Trophoblast cell (in vitro differentiated cells and primary cell): ENCODE measurements around the gene PRKN.
A peak's percentile ranks its signal among the peaks of the same experiment; 100 is the strongest.

ENCODE experiments used
- DNase-seq, 2 donors: peaks; one replicate each; pipeline ENCODE4 v3.0.0-alpha.2; 2016
- H2AFZ ChIP-seq: 2 replicates; pipeline ENCODE4 v1.6.1; 2013; ENCODE audit warnings: low read length, moderate library complexity, mild to moderate bottlenecking; ENCODE audit not compliant: insufficient read depth, poor library complexity
- H2AK5ac ChIP-seq: 2 replicates; pipeline ENCODE4 v1.6.1; 2013; ENCODE audit warnings: mild to moderate bottlenecking, low read length
- H2BK120ac ChIP-seq: 2 replicates; pipeline ENCODE4 v1.6.1; 2013; ENCODE audit warnings: low read length, mild to moderate bottlenecking, moderate library complexity; ENCODE audit not compliant: insufficient read depth, poor library complexity
- H2BK12ac ChIP-seq: 2 replicates; pipeline ENCODE4 v1.6.1; 2013; ENCODE audit warnings: mild to moderate bottlenecking, low read length, moderate library complexity
- H2BK5ac ChIP-seq: 2 replicates; pipeline ENCODE4 v1.6.1; 2013; ENCODE audit warnings: low read length, low read depth, moderate library complexity, mild to moderate bottlenecking; ENCODE audit not compliant: poor library complexity
- H3K14ac ChIP-seq: 2 replicates; pipeline ENCODE4 v1.6.1; 2013; ENCODE audit warnings: mild to moderate bottlenecking, low read length
- H3K18ac ChIP-seq: 2 replicates; pipeline ENCODE4 v1.6.1; 2013; ENCODE audit warnings: mild to moderate bottlenecking, low read length
- H3K23ac ChIP-seq: 2 replicates; pipeline ENCODE4 v1.6.1; 2013; ENCODE audit warnings: low read length
- H3K27ac ChIP-seq: 2 replicates; pipeline ENCODE4 v1.5.1; 2013; ENCODE audit warnings: low read depth, mild to moderate bottlenecking, inconsistent platforms, low read length, moderate library complexity
- H3K27me3 ChIP-seq: 2 replicates; pipeline ENCODE4 v1.6.1; 2013; ENCODE audit warnings: inconsistent platforms, mild to moderate bottlenecking, low read length, moderate library complexity; ENCODE audit not compliant: insufficient read depth
- H3K36me3 ChIP-seq, 2 experiments: 1 replicate in 1 of 2; 2 replicates in 1 of 2; pipeline ENCODE4 v1.6.1; 2013; ENCODE audit warnings: low read length in 2 of 2, mild to moderate bottlenecking in 2 of 2, moderate library complexity in 1 of 2; ENCODE audit not compliant: insufficient read depth in 2 of 2, control insufficient read depth in 1 of 2
- H3K4ac ChIP-seq: 2 replicates; pipeline ENCODE4 v1.6.1; 2013; ENCODE audit warnings: low read depth, mild to moderate bottlenecking, low read length, moderate library complexity
- H3K4me1 ChIP-seq, 2 experiments: 1 replicate in 1 of 2; 2 replicates in 1 of 2; pipeline ENCODE4 v1.6.1; 2013; ENCODE audit warnings: low read length in 2 of 2, mild to moderate bottlenecking in 2 of 2, moderate library complexity in 1 of 2; ENCODE audit not compliant: insufficient read depth in 2 of 2, control insufficient read depth in 1 of 2
- H3K4me2 ChIP-seq: 2 replicates; pipeline ENCODE4 v1.6.1; 2013; ENCODE audit warnings: inconsistent platforms, mild to moderate bottlenecking, low read length, moderate library complexity
- H3K4me3 ChIP-seq: 2 replicates; pipeline ENCODE4 v1.5.1; 2013; ENCODE audit warnings: mild to moderate bottlenecking, low read depth, low read length, inconsistent platforms
- H3K79me1 ChIP-seq: one replicate; pipeline ENCODE4 v1.6.1; 2013; ENCODE audit warnings: low read length
- H3K79me2 ChIP-seq: 2 replicates; pipeline ENCODE4 v1.6.1; 2013; ENCODE audit warnings: low read length, mild to moderate bottlenecking; ENCODE audit not compliant: control insufficient read depth, insufficient read depth, poor library complexity
- H3K9ac ChIP-seq: 2 replicates; pipeline ENCODE4 v1.6.1; 2013; ENCODE audit warnings: mild to moderate bottlenecking, low read length
- H3K9me3 ChIP-seq: 2 replicates; pipeline ENCODE4 v1.6.1; 2013; ENCODE audit warnings: low read depth, mild to moderate bottlenecking, control low read depth, inconsistent platforms, low read length; ENCODE audit not compliant: insufficient read depth
- H4K12ac ChIP-seq: 2 replicates; pipeline ENCODE4 v1.6.1; 2013; ENCODE audit warnings: low read depth, mild to moderate bottlenecking, low read length, moderate library complexity
- H4K8ac ChIP-seq: 2 replicates; pipeline ENCODE4 v1.6.1; 2013; ENCODE audit warnings: low read depth, mild to moderate bottlenecking, low read length, moderate library complexity
- H4K91ac ChIP-seq: one replicate; pipeline ENCODE4 v1.6.1; 2013; ENCODE audit warnings: low read depth, mild to moderate bottlenecking, low read length, moderate library complexity
- WGBS: extraction: QIAGEN DNeasy Blood & Tissue Kit; methylation state at CpG from one replicate; pipeline ENCODE4 v1.1.7; 2013; ENCODE audit warnings: missing lambda C conversion rate; ENCODE audit not compliant: insufficient read length, insufficient coverage; ENCODE audit errors: extremely low coverage; 5-methylcytosine and 5-hydroxymethylcytosine counted together

PRKN gene

DNA sequence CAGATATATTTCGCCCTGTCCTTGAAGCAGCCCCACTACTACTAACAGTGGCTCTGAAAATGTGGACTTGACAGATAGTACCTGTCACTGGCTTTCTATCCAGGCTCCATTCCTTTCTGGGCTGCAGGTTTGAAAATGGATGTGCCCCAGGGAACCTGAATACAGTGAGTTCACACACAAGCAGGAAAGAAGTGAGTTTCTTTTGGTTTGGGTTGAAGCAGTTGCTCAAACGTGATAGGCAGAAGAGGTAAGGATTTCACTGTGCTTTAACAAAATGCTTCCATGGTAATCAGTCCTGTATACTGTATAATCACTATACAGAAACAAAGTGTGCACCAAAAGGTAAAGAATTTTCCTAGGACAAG, 382.9 kb downstream of the PRKN start:
- WGBS = no CpG with 5 or more reads among the region's 2 CpGs
- peak in 1 of 2 donors; percentile 3 for DNase-seq
- Histone ChIP-seq H3K14ac (no peak overlapping the region), H3K4me2 (no peak overlapping the region), H3K9ac (no peak overlapping the region), H3K36me3 (no peaks in the 10 kb centered on the region), H3K4ac (no peak overlapping the region), H2AK5ac (no peak overlapping the region), H2BK5ac (no peak overlapping the region), H4K91ac (no peak overlapping the region), H4K12ac (no peak overlapping the region), H4K8ac (no peak overlapping the region), H2BK120ac (no peak overlapping the region), H3K27me3 (no peaks in the 10 kb centered on the region), H3K4me3 (no peak overlapping the region), H3K23ac (no peak overlapping the region), H3K79me1 (no peaks in the 10 kb centered on the region), H3K9me3 (no peaks in the 10 kb centered on the region), H3K18ac (no peak overlapping the region), H3K79me2 (no peaks in the 10 kb centered on the region), H2BK12ac (no peak overlapping the region), H3K27ac (no peak overlapping the region), H2AFZ (no peak overlapping the region), H3K4me1 (no peaks in the 10 kb centered on the region)

DNA sequence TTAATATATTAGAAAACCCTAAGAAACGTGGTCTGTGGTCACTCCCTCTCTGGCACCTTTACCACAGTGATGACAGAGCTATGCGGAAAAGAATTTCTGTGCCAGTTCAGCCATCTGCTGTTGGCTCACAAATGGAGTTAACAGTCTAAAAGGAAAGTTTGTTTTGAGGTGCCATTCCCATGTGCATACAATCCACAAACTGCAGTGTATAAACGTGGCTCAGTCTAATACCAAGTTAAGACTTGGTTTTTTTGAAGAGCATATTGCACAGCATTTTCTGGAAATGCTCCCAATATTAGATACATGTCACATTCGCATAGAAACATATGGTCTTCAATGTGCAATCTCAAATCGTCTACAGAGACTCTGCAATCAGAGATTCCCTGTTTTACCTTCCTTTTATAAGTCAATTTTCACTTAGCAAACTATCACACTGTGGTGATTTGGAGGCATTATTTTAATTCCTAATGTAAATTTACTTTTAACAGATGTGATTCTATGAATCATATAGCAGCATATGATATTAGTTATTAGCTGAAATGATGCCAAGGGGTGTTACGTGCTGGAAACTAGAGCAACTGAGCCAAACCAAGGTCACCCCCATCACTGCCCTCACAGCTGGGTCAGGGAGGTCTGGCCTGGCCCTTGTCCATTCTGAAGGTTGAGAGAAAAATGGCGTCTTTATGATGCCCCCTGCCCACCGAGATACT, 383.5 kb downstream of the PRKN start:
- Histone ChIP-seq H3K4me2 (no peak overlapping the region), H3K36me3 (no peaks in the 10 kb centered on the region), H2AFZ (no peak overlapping the region), H3K4me3 (no peak overlapping the region), H3K79me2 (no peaks in the 10 kb centered on the region), H3K4ac (no peak overlapping the region), H3K79me1 (no peaks in the 10 kb centered on the region), H4K8ac (no peak overlapping the region), H3K9me3 (no peaks in the 10 kb centered on the region), H3K4me1 (no peaks in the 10 kb centered on the region), H3K14ac (no peak overlapping the region), H4K12ac (no peak overlapping the region), H3K9ac (no peak overlapping the region), H3K18ac (no peak overlapping the region), H2AK5ac (no peak overlapping the region), H3K27me3 (no peaks in the 10 kb centered on the region), H3K27ac (no peak overlapping the region), H3K23ac (no peak overlapping the region), H2BK120ac (no peak overlapping the region), H4K91ac (no peak overlapping the region), H2BK12ac (no peak overlapping the region), H2BK5ac (no peak overlapping the region)
- peak in 1 of 2 donors; percentile 24 for DNase-seq
- no CpG with 5 or more reads among the region's 8 CpGs for WGBS

- H4K8ac ChIP-seq = no peak overlapping the region
- H3K4me3 ChIP-seq = no peak overlapping the region
- no peak overlapping the region for H3K14ac ChIP-seq
- H2AK5ac ChIP-seq = no peak overlapping the region
- no peaks in the 10 kb centered on the region for H3K36me3 ChIP-seq
- H2BK120ac ChIP-seq = no peak overlapping the region
- H3K4me1 ChIP-seq = no peaks in the 10 kb centered on the region
- no CpG with 5 or more reads among the region's 3 CpGs for WGBS
- no peak overlapping the region for H3K4me2 ChIP-seq
- no peak overlapping the region for H3K23ac ChIP-seq
- H3K79me2 ChIP-seq = no peaks in the 10 kb centered on the region
- H3K79me1 ChIP-seq = no peaks in the 10 kb centered on the region
- no peak overlapping the region for H2BK12ac ChIP-seq
- H4K12ac ChIP-seq = no peak overlapping the region
- H2BK5ac ChIP-seq = no peak overlapping the region
- no peak overlapping the region for H4K91ac ChIP-seq
- H3K9me3 ChIP-seq = no peaks in the 10 kb centered on the region
- no peak overlapping the region for H2AFZ ChIP-seq
- no peak overlapping the region for H3K27ac ChIP-seq
- H3K27me3 ChIP-seq = no peaks in the 10 kb centered on the region
- DNase-seq = no peak
- H3K4ac ChIP-seq = no peak overlapping the region
- H3K18ac ChIP-seq = no peak overlapping the region
- H3K9ac ChIP-seq = no peak overlapping the region
Observed at GRCh38 chr6:162343198-162343935, 384.2 kb downstream of the PRKN start.

GRCh38 chr6:162337412-162337811, 390.2 kb downstream of the PRKN start:
- Histone ChIP-seq H3K18ac (no peak overlapping the region), H3K27ac (no peak overlapping the region), H2BK5ac (no peak overlapping the region), H4K91ac (no peak overlapping the region), H2BK12ac (no peak overlapping the region), H2BK120ac (no peak overlapping the region), H3K79me2 (no peaks in the 10 kb centered on the region), H3K36me3 (no peaks in the 10 kb centered on the region), H3K4me3 (no peak overlapping the region), H3K23ac (no peak overlapping the region), H3K4me2 (no peak overlapping the region), H4K12ac (no peak overlapping the region), H2AK5ac (no peak overlapping the region), H3K9ac (no peak overlapping the region), H3K4ac (no peak overlapping the region), H4K8ac (no peak overlapping the region), H3K79me1 (no peaks in the 10 kb centered on the region), H3K27me3 (no peaks in the 10 kb centered on the region), H3K9me3 (no peaks in the 10 kb centered on the region), H2AFZ (no peak overlapping the region), H3K14ac (no peak overlapping the region), H3K4me1 (no peaks in the 10 kb centered on the region)
- DNase-seq = peak; percentile 19 to 46
- WGBS = no CpG with 5 or more reads among the region's 6 CpGs
